ENCODE measurements around the gene RAB14.

Gene RAB14

GRCh38 chr9:121218357-121219027 lies 16.8 kb upstream of the RAB14 start:
- no peak for DNase-seq

DNA sequence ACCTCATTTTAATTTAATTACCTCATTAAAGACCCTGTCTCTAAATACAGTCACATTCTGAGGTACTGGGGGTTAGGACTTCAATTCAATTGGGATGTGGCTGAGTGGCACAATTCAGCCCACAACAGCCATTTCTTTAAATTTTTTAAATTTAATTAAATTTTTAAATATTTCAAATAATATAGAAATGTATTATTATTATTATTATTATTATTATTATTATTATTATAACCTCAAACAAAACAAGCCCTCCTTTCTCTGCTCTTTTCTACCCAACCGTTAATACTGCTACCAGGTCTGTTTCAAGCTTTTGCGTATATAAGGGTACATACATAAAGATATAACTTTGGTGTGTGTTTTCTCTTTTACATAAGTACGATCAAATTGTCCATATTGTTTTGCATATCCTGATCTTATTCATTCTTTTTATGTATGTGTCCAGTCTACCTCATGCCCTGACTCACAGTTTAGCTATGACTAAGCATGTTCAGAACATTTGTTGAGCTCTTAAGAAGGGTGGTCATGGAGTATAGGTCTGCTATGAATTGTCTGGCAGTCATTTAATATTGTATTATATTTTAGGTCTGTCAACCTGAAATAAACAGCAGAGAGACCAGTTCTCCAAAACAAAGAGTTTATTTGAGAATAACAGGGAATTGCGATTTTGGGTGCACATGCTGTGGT lies 16.1 kb upstream of the RAB14 start:
- no peak for DNase-seq

DNA sequence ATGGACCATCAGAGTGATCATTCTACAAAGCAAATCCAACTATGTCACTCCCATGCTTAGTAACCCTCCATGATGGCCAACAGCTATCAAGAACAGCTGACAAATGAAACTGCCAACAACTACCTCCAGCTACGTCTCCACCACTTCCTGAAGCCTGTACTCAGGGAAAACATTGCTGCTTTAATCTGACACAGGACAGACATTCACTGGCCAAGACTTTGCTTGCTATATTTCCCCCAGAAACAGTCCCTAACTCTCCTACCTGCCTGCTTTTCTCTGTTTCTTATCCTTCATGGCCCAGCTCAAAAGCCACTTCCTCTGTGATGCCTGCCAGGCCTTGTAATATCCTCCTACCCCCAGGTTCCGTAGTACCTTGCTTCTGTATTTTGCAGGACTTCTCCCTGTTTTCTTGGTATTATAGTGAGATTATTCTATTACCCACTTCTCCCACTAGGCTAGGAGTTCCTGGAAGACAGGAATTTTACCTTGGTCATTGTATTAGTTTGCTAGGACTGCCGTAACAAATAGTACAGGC lies 14.7 kb upstream of the RAB14 start:
- DNase-seq = no peak

DNA sequence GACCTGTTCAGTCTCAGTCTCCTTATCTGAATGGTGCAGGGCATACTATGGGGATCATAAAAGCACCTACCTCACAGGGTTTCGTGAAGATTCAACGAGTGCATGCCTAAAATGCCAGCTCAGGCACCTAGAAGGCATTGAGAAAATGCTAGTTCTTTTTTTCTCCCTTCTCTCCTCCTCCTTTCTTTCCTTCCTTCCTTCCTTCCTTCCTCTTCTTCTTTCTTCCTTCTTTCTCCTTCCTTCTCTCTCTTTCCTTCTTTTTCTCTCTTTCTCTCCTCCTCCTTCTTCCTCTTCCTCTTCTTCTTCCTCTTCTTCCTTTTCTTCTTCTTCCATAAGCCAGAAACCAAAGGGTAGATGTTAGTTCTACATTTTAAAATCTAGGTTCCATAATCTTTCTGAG lies 12.3 kb upstream of the RAB14 start:
- no peak for DNase-seq

GRCh38 chr9:121213136-121213806 lies 11.6 kb upstream of the RAB14 start:
- peak; percentile 93 for DNase-seq

GRCh38 chr9:121210536-121210935 lies 8.9 kb upstream of the RAB14 start:
- no peak for DNase-seq

- no peak for DNase-seq
These were observed 5.8 kb upstream of the RAB14 start for GRCh38 chr9:121207371-121207940.

DNA sequence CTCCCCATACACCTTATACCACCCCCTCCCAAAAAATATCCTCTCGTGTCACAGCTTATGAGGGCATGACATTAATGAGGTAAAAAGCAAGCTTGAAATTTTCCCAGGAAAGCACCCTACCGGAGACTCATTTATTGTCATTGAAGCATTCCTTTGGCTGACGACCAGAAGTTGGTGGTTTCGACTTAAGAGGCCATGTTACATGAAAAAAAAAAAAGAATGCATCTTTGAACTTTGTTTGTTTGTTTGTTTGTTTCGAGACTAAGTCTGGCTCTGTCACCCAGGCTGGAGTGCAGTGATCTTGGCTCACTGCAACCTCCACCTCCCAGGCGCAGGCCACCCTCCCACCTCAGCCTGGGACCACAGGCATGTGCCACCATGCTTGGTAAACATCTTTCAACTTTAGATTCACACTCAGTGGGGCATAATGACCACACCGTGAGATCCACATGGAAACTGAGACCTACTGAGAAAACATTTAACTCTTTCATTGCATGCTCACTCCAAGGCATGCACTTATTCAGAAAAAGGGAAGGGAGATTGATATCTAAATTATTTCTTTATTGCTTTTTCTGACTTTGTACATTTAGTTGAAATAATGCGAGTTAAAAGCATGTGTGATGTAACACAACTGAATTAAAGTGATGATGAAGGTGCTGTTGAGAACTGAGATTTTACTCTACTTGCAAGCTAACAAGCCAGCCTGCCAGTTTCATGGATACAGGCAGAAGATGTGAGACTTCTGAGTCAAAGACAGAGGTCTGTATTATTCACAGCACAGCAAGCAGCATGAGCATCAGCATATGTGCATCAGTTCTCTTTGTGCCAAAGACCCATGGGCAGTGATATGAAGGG lies 5.1 kb upstream of the RAB14 start:
- DNase-seq = no peak

GRCh38 chr9:121204611-121205010 lies 2.9 kb upstream of the RAB14 start:
- no peak for DNase-seq

DNA sequence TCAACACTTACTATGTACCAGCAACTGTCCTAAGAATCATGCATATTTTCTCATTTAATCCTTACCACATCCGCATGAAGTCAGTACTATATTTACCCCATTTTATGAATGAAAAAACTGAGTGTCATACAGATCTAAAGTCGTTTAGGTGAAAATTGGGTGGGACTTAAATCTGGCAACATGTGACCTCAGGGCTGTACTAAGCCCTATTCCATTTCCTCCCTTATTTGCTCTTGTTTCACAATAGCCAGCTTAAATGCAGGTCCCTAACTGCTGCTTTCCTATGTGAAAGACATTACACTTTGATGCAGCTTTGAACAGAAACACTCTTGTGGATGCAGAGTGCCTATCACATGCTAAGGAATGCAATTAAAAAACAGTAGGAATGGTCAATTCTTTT lies 2.5 kb upstream of the RAB14 start:
- no peak for DNase-seq

DNA sequence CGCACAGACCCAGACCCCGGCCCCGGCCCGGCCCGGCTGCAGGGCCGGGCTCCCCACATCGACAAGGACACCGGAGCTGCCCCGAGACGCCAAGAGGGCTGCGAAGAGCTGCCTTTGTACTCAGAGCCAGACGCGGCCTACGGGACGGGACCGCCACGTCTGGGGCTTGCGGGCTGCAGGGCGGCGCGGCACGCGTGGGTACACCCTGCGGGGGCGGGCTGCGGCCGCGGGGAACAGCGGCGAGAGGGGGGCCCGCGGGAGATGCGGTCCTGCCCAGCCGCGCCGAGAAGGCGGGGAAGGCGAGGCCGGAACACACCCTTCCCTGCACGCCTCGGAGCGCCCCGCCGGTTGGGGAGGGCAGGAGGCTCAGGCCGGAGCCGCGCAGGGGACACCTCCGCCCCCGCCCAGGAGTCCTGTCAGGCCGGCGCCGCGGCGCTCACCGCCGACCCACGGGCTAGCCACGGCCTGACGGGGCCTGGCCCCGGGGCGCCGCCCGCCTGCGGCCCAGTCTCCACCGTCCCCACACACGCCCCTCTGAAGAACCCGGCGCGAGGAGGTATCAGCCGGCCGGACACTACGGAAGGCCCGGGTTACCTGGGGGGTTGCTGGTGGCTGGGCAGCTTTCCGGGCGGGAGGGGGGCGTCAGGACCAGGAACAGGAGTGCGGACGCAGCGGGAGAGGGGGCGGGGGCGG lies 478 bp downstream of the RAB14 start:
- DNase-seq = no peak

DNA sequence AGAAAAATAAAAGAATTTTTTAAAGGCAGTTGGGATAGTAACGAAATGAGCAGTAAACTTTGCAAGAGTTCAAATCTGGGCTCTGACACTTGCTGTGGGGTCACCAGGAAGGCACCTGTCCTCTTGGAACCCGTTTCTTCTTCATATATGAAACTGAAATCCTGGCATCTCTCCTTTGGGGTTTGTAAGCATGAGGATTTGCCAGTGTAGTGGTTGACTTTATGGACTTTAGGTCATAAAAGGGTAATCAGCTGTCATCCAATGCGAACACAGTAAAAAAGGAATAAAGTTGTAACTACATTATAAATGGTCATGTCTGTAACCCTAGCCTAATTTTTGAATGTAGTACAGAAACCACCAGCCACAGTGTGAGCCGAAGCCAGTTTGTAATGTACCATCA lies 1.3 kb downstream of the RAB14 start:
- no peak for DNase-seq

DNA sequence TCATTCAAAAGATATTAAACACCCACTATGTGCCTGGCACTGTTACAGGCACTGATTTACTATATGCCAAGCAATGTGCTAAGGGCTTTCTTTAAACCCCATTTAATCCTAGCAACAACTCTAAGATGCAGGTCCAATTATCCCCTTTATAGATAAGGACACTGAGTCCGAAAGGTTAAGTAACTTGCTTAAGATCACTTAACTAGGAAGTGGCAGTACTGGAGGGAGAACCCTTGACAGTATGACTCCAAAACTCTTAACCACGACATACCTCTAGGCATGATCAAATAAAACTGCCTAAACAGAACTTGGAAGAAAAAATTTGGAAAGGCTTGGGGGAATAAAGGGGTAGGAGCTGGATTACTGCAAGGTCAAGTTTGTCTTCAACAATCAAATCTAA lies 1.7 kb downstream of the RAB14 start:
- DNase-seq = no peak

GRCh38 chr9:121198512-121199042 lies 3.1 kb downstream of the RAB14 start:
- no peak for DNase-seq

DNA sequence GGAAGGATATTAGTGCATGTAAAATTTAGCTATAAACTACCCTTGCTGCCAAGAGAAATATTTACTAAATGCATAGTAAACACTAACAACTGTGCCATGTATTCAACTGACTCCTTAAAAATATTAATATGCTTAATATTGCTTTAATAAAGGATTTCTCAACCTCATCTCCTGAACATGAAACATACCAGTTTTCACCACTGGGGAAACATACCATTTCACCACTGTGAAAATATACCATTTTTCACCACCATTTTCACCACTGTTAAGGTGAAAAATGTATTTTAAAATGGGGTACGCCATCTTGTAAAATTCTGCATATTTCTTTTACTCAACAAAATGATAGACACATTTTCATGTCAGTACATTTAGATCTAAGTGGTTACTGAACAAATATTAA lies 4.5 kb downstream of the RAB14 start:
- DNase-seq = no peak

DNA sequence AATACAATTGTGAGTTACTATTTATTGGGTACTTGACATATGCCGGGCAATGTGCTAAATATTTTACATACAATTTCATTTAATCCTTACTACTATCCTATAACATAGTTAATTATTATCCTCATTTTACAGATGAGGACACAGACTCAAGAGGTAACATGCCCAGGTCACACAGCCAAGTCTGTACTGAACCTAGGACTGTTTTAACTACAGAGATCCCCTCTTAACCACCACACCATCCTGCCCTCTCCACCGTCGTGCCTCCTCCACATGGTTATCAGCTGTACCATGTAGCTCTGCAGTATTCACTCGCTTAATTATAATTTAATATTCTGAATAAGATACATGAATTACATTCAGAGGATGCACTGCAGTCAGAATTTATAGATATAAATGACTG lies 5.3 kb downstream of the RAB14 start:
- no peak for DNase-seq

GRCh38 chr9:121194730-121195129 lies 6.9 kb downstream of the RAB14 start:
- DNase-seq = no peak

- no peak for DNase-seq
These were observed 8.6 kb downstream of the RAB14 start for GRCh38 chr9:121192959-121193640.

GRCh38 chr9:121192518-121192917 lies 9.2 kb downstream of the RAB14 start:
- DNase-seq = no peak

- DNase-seq = no peak
These were observed 10.4 kb downstream of the RAB14 start for GRCh38 chr9:121191235-121191634.

GRCh38 chr9:121189660-121190059 lies 12.0 kb downstream of the RAB14 start:
- DNase-seq = no peak

All from midbrain (tissue), 1 donor.